K562 (cell line): ENCODE data around the gene KRTAP5-1. TPM values are rescaled to one million over a fixed set of nuclear protein-coding genes. Genes with fewer than 3 reads are reported as not detected.

Experiments used
- ATAC-seq: fragments of 200-7000 bp; cut with Tn5 transposase; 3 replicates; pipeline ENCODE4 v1.9.1; 2020; ENCODE audit warnings: moderate library complexity
- BruUV-seq: library from RNA; stranded (reverse); fragments of 400-500 nt; replicated peaks from 2 replicates; lab custom pipeline; 2021; lab: Mats Ljungman, UMichigan
- CTCF ChIA-PET: fragments of 300-600 bp; formaldehyde crosslinking; extraction: SDS; loops from one replicate; lab custom pipeline; 2021; ENCODE audit warnings: low intra/inter-chr PET ratio; lab: Yijun Ruan, JAX
- POLR2A ChIA-PET: fragments of 300-600, 350-650 bp; sonication (Branson Sonifier 250); formaldehyde crosslinking; extraction: SDS; loops from one replicate; lab custom pipeline; 2021; ENCODE audit warnings: antibody characterized with exemption, inconsistent platforms; lab: Yijun Ruan, JAX
- DNase-seq, 4 experiments: peaks; one replicate each; pipeline versions ENCODE4 v3.0.0 to v3.0.0-alpha.2; 2011 to 2018; ENCODE audit warnings: low spot score in 3 of 4, mixed read lengths in 3 of 4; ENCODE audit errors: extremely low read depth in 1 of 4
- FAIRE-seq: peaks from 2 replicates; lab custom pipeline; 2011; peaks lifted over from hg19 to GRCh38; lab: Jason Lieb, UNC
- H2AFZ ChIP-seq: 2 replicates; pipeline ENCODE4 v1.6.0; 2011; ENCODE audit warnings: low read depth, low read length, control low read depth, inconsistent platforms
- H3K27ac ChIP-seq: fragments of 200-600 bp; 3 replicates; pipeline ENCODE4 v1.8.0; 2011; ENCODE audit warnings: low read depth, mild to moderate bottlenecking, control low read depth, inconsistent platforms, low read length, moderate library complexity, mixed read lengths; ENCODE audit errors: extremely low read depth
- H3K27me3 ChIP-seq, 2 experiments: fragments of 300-600 bp in 1 of 2; 2 replicates in 1 of 2; 3 replicates in 1 of 2; pipeline versions ENCODE4 v1.6.0 to v1.8.0; 2011; ENCODE audit warnings: inconsistent platforms in 2 of 2, low read length in 2 of 2, mild to moderate bottlenecking in 1 of 2, mixed read lengths in 1 of 2, moderate library complexity in 1 of 2; ENCODE audit not compliant: control insufficient read depth in 2 of 2, insufficient read depth in 2 of 2
- H3K36me3 ChIP-seq: fragments of 300-600 bp; 3 replicates; pipeline ENCODE4 v1.8.0; 2011; ENCODE audit warnings: mild to moderate bottlenecking, low read length, inconsistent platforms; ENCODE audit not compliant: control insufficient read depth, insufficient read depth
- H3K4me1 ChIP-seq, 2 experiments: fragments of 200-600 bp in 1 of 2; replicated peaks in 1 of 2; 2 replicates in 1 of 2; 3 replicates in 1 of 2; pipeline versions ENCODE4 v1.5.1 to v1.8.0; 2011; ENCODE audit warnings: inconsistent platforms in 2 of 2, low read length in 2 of 2, mild to moderate bottlenecking in 1 of 2, mixed read lengths in 1 of 2, moderate library complexity in 1 of 2; ENCODE audit not compliant: control insufficient read depth in 2 of 2, insufficient read depth in 2 of 2
- H3K4me2 ChIP-seq: 2 replicates; pipeline ENCODE4 v1.6.1; 2011; ENCODE audit warnings: low read length, control low read depth, inconsistent platforms, mixed read lengths; ENCODE audit not compliant: insufficient read depth
- H3K4me3 ChIP-seq: fragments of 200-600 bp; sonication (generic), shearing (Covaris generic); 2 replicates; pipeline ENCODE4 v1.5.1; 2016; ENCODE audit warnings: control low read depth, inconsistent platforms
- H3K79me2 ChIP-seq: fragments of 200-600 bp; 3 replicates; pipeline ENCODE4 v1.8.0; 2011; ENCODE audit warnings: low read length, inconsistent platforms; ENCODE audit not compliant: control insufficient read depth, insufficient read depth
- H3K9ac ChIP-seq, 2 experiments: 2 replicates each; pipeline versions ENCODE4 v1.6.0 to v1.6.1; 2011; ENCODE audit warnings: low read depth in 2 of 2, low read length in 2 of 2, control low read depth in 1 of 2, inconsistent platforms in 1 of 2, mild to moderate bottlenecking in 1 of 2, mixed read lengths in 1 of 2; ENCODE audit not compliant: insufficient read depth in 1 of 2
- H3K9me1 ChIP-seq: one replicate; pipeline ENCODE4 v1.6.0; 2011; ENCODE audit warnings: inconsistent platforms, mild to moderate bottlenecking, low read length, moderate library complexity; ENCODE audit not compliant: control insufficient read depth, insufficient read depth
- H3K9me3 ChIP-seq: replicated peaks from 2 replicates; pipeline ENCODE4 v1.5.1; 2011; ENCODE audit warnings: low read depth, low read length, inconsistent platforms; ENCODE audit not compliant: control insufficient read depth, insufficient read depth
- H4K20me1 ChIP-seq: replicated peaks from 2 replicates; pipeline ENCODE4 v1.6.1; 2011; ENCODE audit warnings: low read length, inconsistent platforms, mixed read lengths; ENCODE audit not compliant: control insufficient read depth, insufficient read depth
- FOXP1 ChIP-seq: sonication (generic); formaldehyde crosslinking; IDR thresholded peaks from 2 replicates; pipeline ENCODE4 v1.8.0; 2022; ENCODE audit warnings: mild to moderate bottlenecking, missing genetic modification reagents
- RFX1 ChIP-seq: fragments of 450-650 bp; IDR thresholded peaks from 2 replicates; pipeline ENCODE4 v1.6.1; 2016; ENCODE audit warnings: mild to moderate bottlenecking, moderate library complexity
- SLC30A9 ChIP-seq: fragments of 250-450 bp; sonication (Bioruptor Pico); IDR thresholded peaks from 2 replicates; pipeline ENCODE4 v1.8.0; 2022; ENCODE audit warnings: mild to moderate bottlenecking, moderate library complexity
- ZFP36 ChIP-seq: fragments of 150-350 bp; IDR thresholded peaks from 2 replicates; pipeline ENCODE4 v1.6.1; 2018; ENCODE audit warnings: low read length, low read depth; ENCODE audit not compliant: partially characterized antibody
- ZNF316 ChIP-seq: fragments of 450-650 bp; IDR thresholded peaks from 2 replicates; pipeline ENCODE4 v1.6.1; 2016
- ZNF507 ChIP-seq: conservative IDR thresholded peaks from 2 replicates; pipeline ENCODE4 v1.6.1; 2017; ENCODE audit warnings: missing genetic modification characterization, missing compliant biosample characterization
- WGBS: fragments of 100-300 bp; shearing (Covaris generic); methylation state at CpG from one replicate; pipeline ENCODE4 v1.1.6; 2016; ENCODE audit warnings: low coverage, mixed read lengths; ENCODE audit not compliant: insufficient coverage; ENCODE audit errors: missing lambda C conversion rate; 5-methylcytosine and 5-hydroxymethylcytosine counted together
- in situ Hi-C: fragments of 300-500 bp; cut with MboI; formaldehyde crosslinking; loops from 4 replicates; pipeline ENCODE4 v1.15.0; 2018; ENCODE audit warnings: inconsistent platforms, mixed read lengths
- intact Hi-C: fragments of 100-400 bp; cut with micrococcal nuclease; formaldehyde crosslinking; loops from 2 replicates; pipeline ENCODE4 v1.14.2; 2022
- polyA plus RNA-seq, 8 experiments: library from polyadenylated mRNA; depleted of rRNA in 4 of 8; stranded (reverse) in 5 of 8; unstranded in 3 of 8; fragments of >200 nt; fragmentation: Nextera tagmentation in 2 of 8; fragmentation: Illumina TruSeq in 1 of 8; extraction: Ambion mirVana in 2 of 8; extraction: Trizol in 1 of 8; gene quantifications; 2 replicates each; pipeline versions ENCODE4 v1.2.1 to v1.2.3, GENCODE V29; 2011 to 2014; ENCODE audit warnings: inconsistent platforms in 1 of 8, missing spikeins in 1 of 8
- total RNA-seq, 7 experiments: library from RNA; depleted of rRNA in 6 of 7; stranded (reverse); fragments of >200 nt in 6 of 7; fragmentation: Illumina TruSeq in 2 of 7; extraction: Trizol in 2 of 7; gene quantifications; 2 replicates each; pipeline versions ENCODE4 v1.2.1 to v1.2.3, GENCODE V29; 2011 to 2021; ENCODE audit warnings: low replicate concordance in 1 of 7
- TF ChIP-seq, protein P1 (sequence below): sonication (generic); formaldehyde crosslinking; IDR thresholded peaks from 2 replicates; pipeline ENCODE4 v1.8.1; 2023; ENCODE audit warnings: mild to moderate bottlenecking, missing genetic modification reagents

Gene KRTAP5-1
- total and polyA plus RNA-seq, 9 of the 15 experiments (the other 6 are each of a cell fraction or from before 2014, with no cell fraction given), result not detected

DNA sequence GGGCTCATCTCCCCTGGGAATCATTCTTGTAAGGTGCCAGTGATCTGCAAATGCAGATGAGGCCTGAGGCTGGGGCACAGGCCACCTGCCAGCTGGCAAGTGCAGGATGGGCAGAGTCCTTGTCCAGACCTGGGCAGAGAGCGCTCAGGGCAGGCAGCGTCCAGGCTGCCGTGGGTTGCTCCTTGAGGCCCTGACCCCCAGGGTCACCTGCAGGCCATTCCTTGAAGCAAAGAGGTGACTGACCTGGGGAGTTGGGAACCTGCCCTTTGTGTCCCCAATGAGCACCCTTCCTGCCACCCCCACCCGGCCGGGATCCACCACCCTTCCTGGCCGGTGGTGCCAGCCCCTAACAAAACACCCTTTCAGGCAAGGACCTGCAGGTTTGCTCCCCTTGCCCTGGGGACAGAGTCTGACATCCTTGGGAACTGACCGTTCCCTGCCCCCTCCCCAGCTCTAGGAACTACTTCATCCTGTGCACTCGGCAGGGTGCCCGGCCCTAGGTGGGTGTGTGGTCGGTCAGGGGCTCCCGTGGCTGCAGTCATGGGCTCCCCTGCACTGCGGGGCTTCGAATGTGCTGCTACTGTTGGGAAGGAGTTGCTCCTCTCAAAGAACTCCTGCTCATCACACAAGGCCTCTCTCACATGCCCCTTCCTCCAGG, 41.3 kb downstream of the KRTAP5-1 start:
- FAIRE-seq (no peak), ATAC-seq (no peak), DNase-seq (no peak)
- Histone ChIP-seq H3K27ac (no peak overlapping the region), H3K27me3 (peaks cover 0 to 5% of the 10 kb centered on the region in 2 experiments; a peak in 1 of 5 replicates), H3K9me1 (no peaks in the 10 kb centered on the region), H3K4me2 (no peak overlapping the region), H2AFZ (no peak overlapping the region), H3K4me3 (no peak overlapping the region), H3K79me2 (no peaks in the 10 kb centered on the region), H3K9ac (no peak overlapping the region), H3K9me3 (no peaks in the 10 kb centered on the region), H4K20me1 (peaks cover 3% of the 10 kb centered on the region; the same call in 1 of the 2 replicates), H3K36me3 (no peaks in the 10 kb centered on the region), H3K4me1 (peaks cover 4 to 59% of the 10 kb centered on the region in 2 experiments)
- in situ Hi-C loops (no loop called here), intact Hi-C loops (no loop called here)
- WGBS, result 9% methylated on average over 10 of the region's 13 CpGs
- no TSS peak for BruUV-seq
- POLR2A ChIA-PET, result interaction anchor here (0.5 to 1.8 kb wide), 2 partner anchors 26 to 288 kb away, joined by 3 read pairs; no protein-coding TSS in a partner anchor
- TF ChIP-seq ZFP36 (peak; percentile 49), RFX1 (no peak)
- CTCF ChIA-PET, result interaction anchor here (0.6 kb wide), 1 partner anchor 497 kb away, joined by 3 read pairs; no protein-coding TSS in a partner anchor

DNA sequence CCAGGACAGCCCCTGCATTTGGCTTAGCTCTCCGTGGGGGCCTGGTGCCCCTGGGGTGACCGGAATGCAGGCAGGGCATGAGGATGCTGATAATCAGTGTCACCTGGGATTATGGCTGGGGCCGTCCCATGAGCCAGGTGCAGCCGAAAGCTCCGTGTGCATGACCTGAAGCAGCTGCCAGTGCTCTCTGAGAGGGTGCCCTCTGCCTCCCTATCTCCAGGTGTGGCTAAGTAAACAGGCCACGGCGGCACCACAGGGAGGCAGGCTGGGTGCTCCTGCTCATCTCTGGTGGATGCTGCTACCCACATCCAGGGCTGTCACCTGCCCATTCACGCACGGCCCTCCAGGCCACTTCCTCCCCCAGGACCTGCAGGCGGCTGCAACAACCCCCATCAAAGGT, 42.8 kb downstream of the KRTAP5-1 start:
- ChIA-PET CTCF (no interaction called here), POLR2A (no interaction called here)
- no peak overlapping the region for H3K27ac ChIP-seq
- peaks cover 3% of the 10 kb centered on the region; the same call in 2 of the 3 replicates for H3K79me2 ChIP-seq
- BruUV-seq, result no TSS peak
- H4K20me1 ChIP-seq, result peaks cover 3% of the 10 kb centered on the region; the same call in 1 of the 2 replicates
- no peak overlapping the region for H3K4me2 ChIP-seq
- no peak overlapping the region for H3K9ac ChIP-seq
- no peak for ATAC-seq
- no peak overlapping the region for H2AFZ ChIP-seq
- FAIRE-seq, result no peak
- no peak overlapping the region for H3K4me3 ChIP-seq
- WGBS, result 16% methylated on average over 10 of the region's 10 CpGs
- H3K9me1 ChIP-seq, result no peaks in the 10 kb centered on the region
- peaks cover 4 to 49% of the 10 kb centered on the region in 2 experiments; a peak in 4 of 5 replicates for H3K4me1 ChIP-seq
- no peaks in the 10 kb centered on the region for H3K9me3 ChIP-seq
- peaks cover 0 to 2% of the 10 kb centered on the region in 2 experiments; a peak in 1 of 5 replicates for H3K27me3 ChIP-seq
- no peaks in the 10 kb centered on the region for H3K36me3 ChIP-seq
- in situ Hi-C loops (no loop called here), intact Hi-C loops (no loop called here)
- no peak for DNase-seq
- no peak for TF ChIP-seq ZNF507 (tag)
- TF ChIP-seq SLC30A9 (CRISPR knock-in tag), result no peak
- TF ChIP-seq, protein P1, sequence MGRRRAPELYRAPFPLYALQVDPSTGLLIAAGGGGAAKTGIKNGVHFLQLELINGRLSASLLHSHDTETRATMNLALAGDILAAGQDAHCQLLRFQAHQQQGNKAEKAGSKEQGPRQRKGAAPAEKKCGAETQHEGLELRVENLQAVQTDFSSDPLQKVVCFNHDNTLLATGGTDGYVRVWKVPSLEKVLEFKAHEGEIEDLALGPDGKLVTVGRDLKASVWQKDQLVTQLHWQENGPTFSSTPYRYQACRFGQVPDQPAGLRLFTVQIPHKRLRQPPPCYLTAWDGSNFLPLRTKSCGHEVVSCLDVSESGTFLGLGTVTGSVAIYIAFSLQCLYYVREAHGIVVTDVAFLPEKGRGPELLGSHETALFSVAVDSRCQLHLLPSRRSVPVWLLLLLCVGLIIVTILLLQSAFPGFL (CRISPR knock-in tag), result no peak
- TF ChIP-seq ZNF316, result no peak
- TF ChIP-seq FOXP1 (CRISPR knock-in tag), result no peak
